SU-DHL-6 (cell line): ENCODE results near the gene KCNJ1.

Experiments
- CTCF ChIP-seq: fragments of 200-600 bp; sonication (generic); IDR thresholded peaks from one replicate; pipeline ENCODE4 v1.5.1; 2017; ENCODE audit warnings: antibody characterized with exemption, mild to moderate bottlenecking, low read length, moderate library complexity; ENCODE audit not compliant: insufficient read depth, poor library complexity, severe bottlenecking
- EZH2phosphoT487 ChIP-seq: fragments of 200-600 bp; sonication (generic), shearing (Covaris generic); conservative IDR thresholded peaks from 2 replicates; pipeline ENCODE4 v1.6.1; 2018; ENCODE audit warnings: mild to moderate bottlenecking, antibody characterized with exemption, low read length, moderate library complexity, mixed read lengths

- no peak for TF ChIP-seq CTCF
- TF ChIP-seq EZH2phosphoT487 = no peak
Measured at GRCh38 chr11:128890216-128890542, 23.1 kb upstream of the KCNJ1 start.
